ENCODE results near the gene MOV10L1.

- TF ChIP-seq CTCF (IDR thresholded peaks at IDR 0.05) (no peak), POLR2A (IDR thresholded peaks at IDR 0.05) (no peak)
Measured at GRCh38 chr22:50189184-50189848, 99.5 kb downstream of the MOV10L1 start.

All from thyroid gland (tissue), 4 donors.